GM23338 (cell line): ENCODE results near the gene TRMT10B. TPM values are rescaled to one million over a fixed set of nuclear protein-coding genes. Genes with fewer than 3 reads are reported as not detected.

Source experiments
- ATAC-seq: fragments of 200-7000 bp; cut with Tn5 transposase; 3 replicates; pipeline ENCODE4 v1.9.1; 2020
- DNase-seq: peaks from one replicate; pipeline ENCODE4 v3.0.0-alpha.2; 2015; ENCODE audit warnings: low spot score
- H2AFZ ChIP-seq: fragments of 200-600 bp; sonication (generic); 2 replicates; pipeline ENCODE4 v1.8.0; 2016; ENCODE audit warnings: antibody characterized with exemption, mild to moderate bottlenecking, moderate library complexity
- H3F3A ChIP-seq: fragments of 200-600 bp; sonication (generic); replicated peaks from 2 replicates; pipeline ENCODE4 v1.8.0; 2017; ENCODE audit warnings: antibody characterized with exemption, mixed run types, low read depth
- H3K27ac ChIP-seq: fragments of 200-600 bp; sonication (generic); 2 replicates; pipeline ENCODE4 v1.6.1; 2016; ENCODE audit warnings: low read depth
- H3K27me3 ChIP-seq: fragments of 200-600 bp; sonication (generic); 2 replicates; pipeline ENCODE4 v1.8.0; 2016; ENCODE audit warnings: mild to moderate bottlenecking, mixed run types, moderate library complexity; ENCODE audit not compliant: insufficient read depth
- H3K36me3 ChIP-seq: fragments of 200-600 bp; sonication (generic); 2 replicates; pipeline ENCODE4 v1.8.0; 2016; ENCODE audit warnings: mild to moderate bottlenecking; ENCODE audit not compliant: insufficient read depth
- H3K4me1 ChIP-seq: fragments of 200-600 bp; sonication (generic); 2 replicates; pipeline ENCODE4 v1.8.0; 2016; ENCODE audit warnings: mild to moderate bottlenecking, moderate library complexity; ENCODE audit not compliant: insufficient read depth
- H3K4me2 ChIP-seq: fragments of 200-600 bp; sonication (generic); 2 replicates; pipeline ENCODE4 v1.7.1; 2017; ENCODE audit warnings: mixed run types
- H3K4me3 ChIP-seq: fragments of 200-600 bp; sonication (generic); 2 replicates; pipeline ENCODE4 v1.6.1; 2016; ENCODE audit warnings: mixed run types
- H3K79me2 ChIP-seq: fragments of 200-600 bp; sonication (generic); replicated peaks from 2 replicates; pipeline ENCODE4 v1.8.0; 2017; ENCODE audit warnings: mild to moderate bottlenecking; ENCODE audit not compliant: insufficient read depth
- H3K9me2 ChIP-seq: fragments of 200-600 bp; sonication (generic); 2 replicates; pipeline ENCODE4 v1.8.0; 2017; ENCODE audit not compliant: insufficient read depth
- H4K20me1 ChIP-seq: fragments of 200-600 bp; sonication (generic); replicated peaks from 2 replicates; pipeline ENCODE4 v1.8.0; 2017; ENCODE audit warnings: mild to moderate bottlenecking; ENCODE audit not compliant: insufficient read depth
- H3K27ac Mint-ChIP-seq: 2 replicates; pipeline ENCODE4 v1.8.0; 2020; ENCODE audit warnings: inconsistent platforms, mild to moderate bottlenecking, moderate library complexity, mixed read lengths
- H3K27me3 Mint-ChIP-seq: 3 replicates; pipeline ENCODE4 v1.8.0; 2022; ENCODE audit warnings: low read depth, mild to moderate bottlenecking, moderate library complexity, mixed read lengths, inconsistent platforms; ENCODE audit not compliant: insufficient read depth, poor library complexity
- H3K36me3 Mint-ChIP-seq: 3 replicates; pipeline ENCODE4 v1.8.0; 2021; ENCODE audit warnings: low read depth, mild to moderate bottlenecking, inconsistent platforms, moderate library complexity, mixed read lengths
- H3K4me1 Mint-ChIP-seq: 3 replicates; pipeline ENCODE4 v1.8.0; 2020; ENCODE audit warnings: mild to moderate bottlenecking, inconsistent platforms, mixed read lengths
- H3K4me3 Mint-ChIP-seq: 3 replicates; pipeline ENCODE4 v1.8.0; 2021; ENCODE audit warnings: moderate library complexity, mild to moderate bottlenecking, inconsistent platforms, mixed read lengths
- H3K9me3 Mint-ChIP-seq: 3 replicates; pipeline ENCODE4 v1.8.0; 2020; ENCODE audit warnings: moderate library complexity, mild to moderate bottlenecking, inconsistent platforms, mixed read lengths
- CREB1 ChIP-seq: fragments of 250-450 bp; sonication (Bioruptor Pico); IDR thresholded peaks from 2 replicates; pipeline ENCODE4 v1.5.0; 2020; ENCODE audit warnings: low read depth, mild to moderate bottlenecking, moderate library complexity
- EZH2 ChIP-seq: fragments of 200-600 bp; sonication (generic); IDR thresholded peaks from one replicate; pipeline ENCODE4 v1.8.0; 2017; ENCODE audit warnings: antibody characterized with exemption, mild to moderate bottlenecking, low read depth; ENCODE audit not compliant: unreplicated experiment
- EZH2phosphoT487 ChIP-seq: fragments of 200-600 bp; sonication (generic); IDR thresholded peaks from one replicate; pipeline ENCODE4 v1.8.1; 2018; ENCODE audit warnings: antibody characterized with exemption; ENCODE audit not compliant: unreplicated experiment
- JUNB ChIP-seq: IDR thresholded peaks from one replicate; pipeline ENCODE4 v1.6.1; 2016; ENCODE audit warnings: antibody characterized with exemption; ENCODE audit not compliant: unreplicated experiment
- NANOG ChIP-seq: IDR thresholded peaks from 2 replicates; pipeline ENCODE4 v1.6.1; 2016; ENCODE audit warnings: antibody characterized with exemption, borderline replicate concordance
- POLR2AphosphoS5 ChIP-seq: IDR thresholded peaks from 2 replicates; pipeline ENCODE4 v1.6.1; 2016; ENCODE audit warnings: antibody characterized with exemption, low read depth
- ZNF114 ChIP-seq: fragments of 250-450 bp; sonication (Bioruptor Pico); IDR thresholded peaks from 2 replicates; pipeline ENCODE4 v1.5.0; 2020; ENCODE audit warnings: mild to moderate bottlenecking, moderate library complexity
- ZNF331 ChIP-seq: fragments of 250-450 bp; sonication (Bioruptor Pico); IDR thresholded peaks from 2 replicates; pipeline ENCODE4 v1.5.0; 2020; ENCODE audit warnings: low read depth, mild to moderate bottlenecking, moderate library complexity
- long read RNA-seq: library from polyadenylated mRNA; unstranded; transcript quantifications from one replicate; pipeline ENCODE4 v2.0.0, GENCODE V29; 2020; ENCODE audit not compliant: unreplicated experiment
- polyA plus RNA-seq: library from polyadenylated mRNA; unstranded; fragments of >200 nt; fragmentation: Nextera tagmentation; extraction: Ambion mirVana; gene quantifications from 2 replicates; pipeline ENCODE4 v1.2.1, GENCODE V29; 2016
- total RNA-seq: library from RNA; depleted of rRNA; stranded (reverse); fragments of >200 nt; shearing (Covaris generic); gene quantifications from 2 replicates; pipeline ENCODE4 v1.2.3, GENCODE V29; 2014; rRNA removed
- TF ChIP-seq, protein P1 (sequence below): IDR thresholded peaks from one replicate; pipeline ENCODE4 v1.6.1; 2018; ENCODE audit warnings: antibody characterized with exemption; ENCODE audit not compliant: unreplicated experiment
- TF ChIP-seq, protein P2 (sequence below): fragments of 250-450 bp; sonication (Bioruptor Pico); IDR thresholded peaks from 2 replicates; pipeline ENCODE4 v1.5.0; 2020; ENCODE audit warnings: mild to moderate bottlenecking, moderate library complexity
- TF ChIP-seq, protein P3 (sequence below): IDR thresholded peaks from 2 replicates; pipeline ENCODE4 v1.6.1; 2016; ENCODE audit warnings: antibody characterized with exemption

The TRMT10B gene, protein sequence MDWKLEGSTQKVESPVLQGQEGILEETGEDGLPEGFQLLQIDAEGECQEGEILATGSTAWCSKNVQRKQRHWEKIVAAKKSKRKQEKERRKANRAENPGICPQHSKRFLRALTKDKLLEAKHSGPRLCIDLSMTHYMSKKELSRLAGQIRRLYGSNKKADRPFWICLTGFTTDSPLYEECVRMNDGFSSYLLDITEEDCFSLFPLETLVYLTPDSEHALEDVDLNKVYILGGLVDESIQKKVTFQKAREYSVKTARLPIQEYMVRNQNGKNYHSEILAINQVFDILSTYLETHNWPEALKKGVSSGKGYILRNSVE
- total RNA-seq, result 3.1 and 3.4 TPM in 2 replicates
- polyA plus RNA-seq, result 10.8 and 12.2 TPM in 2 replicates
- long read RNA-seq, partial matches to known transcripts, result 3 of 11 reads
- long read RNA-seq, other reads (novel, unspliced or antisense), result 4 of 11 reads

DNA sequence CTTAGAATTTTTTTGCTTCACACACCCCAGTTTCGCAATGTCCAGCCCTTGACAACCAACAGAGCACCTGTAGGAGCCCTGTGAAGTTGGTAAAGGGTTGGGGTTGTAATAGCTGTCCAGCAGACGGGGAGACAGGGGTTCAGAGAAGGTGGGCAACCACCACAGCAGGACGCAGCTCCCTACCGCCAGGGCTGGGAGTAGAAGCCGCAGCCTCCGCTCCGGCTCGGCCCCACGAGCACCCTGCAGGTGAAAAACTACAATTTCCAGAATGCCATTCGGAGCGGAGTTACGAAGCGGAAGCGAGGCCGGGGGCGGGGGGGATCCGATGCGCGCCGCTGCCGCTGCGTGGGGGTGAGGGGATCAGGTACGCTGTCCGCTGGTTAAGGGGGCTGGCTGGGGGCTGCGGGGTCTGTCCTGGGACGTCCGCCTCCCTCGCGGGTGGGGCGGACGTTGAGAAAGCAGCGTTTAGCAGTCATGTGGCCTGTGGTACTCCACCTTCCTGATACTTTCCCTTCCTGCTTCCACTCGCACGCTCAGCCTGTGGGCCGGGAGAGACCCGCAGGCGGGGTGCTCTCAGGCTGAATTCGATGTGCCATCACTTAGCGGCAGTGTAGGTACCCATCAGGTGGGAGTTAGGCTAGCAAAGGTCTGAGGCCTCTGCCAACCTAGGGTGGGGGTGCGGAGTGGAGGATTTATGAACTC is at the start of gene TRMT10B:
Gene TRMT10B, plus strand, starts transcription at position 317 of the 702 bp plus-strand sequence. CDS start 8,127 bp downstream, outside the sequence.
- ATAC-seq, result peak; percentile 95
- peaks cover 7% of the 10 kb centered on the region for H3K27me3 Mint-ChIP-seq
- peak within 1 kb of the TSS; percentile 69; the same call in 1 of the 2 replicates for H3K27ac Mint-ChIP-seq
- DNase-seq, result peak; percentile 93
- Histone ChIP-seq H3K79me2 (0 out of 2 replicates have a peak, but pooled peaks cover 3% of the 10 kb centered on the region), H4K20me1 (peaks cover 3% of the 10 kb centered on the region; the same call in 1 of the 2 replicates), H3K4me1 (peaks cover 6% of the 10 kb centered on the region; the same call in 1 of the 2 replicates), H3K4me2 (peak within 1 kb of the TSS; percentile 99), H3K27me3 (no peaks in the 10 kb centered on the region), H3K9me2 (peaks cover 6% of the 10 kb centered on the region; the same call in 1 of the 2 replicates), H3K27ac (no peak within 1 kb of the TSS), H3K36me3 (no peaks in the 10 kb centered on the region), H3K4me3 (peak within 1 kb of the TSS; percentile 95), H3F3A (no peaks in the 10 kb centered on the region), H2AFZ (peak within 1 kb of the TSS; percentile 100)
- peaks cover 9% of the 10 kb centered on the region; the same call in 2 of the 3 replicates for H3K4me1 Mint-ChIP-seq
- TF ChIP-seq, protein P1, sequence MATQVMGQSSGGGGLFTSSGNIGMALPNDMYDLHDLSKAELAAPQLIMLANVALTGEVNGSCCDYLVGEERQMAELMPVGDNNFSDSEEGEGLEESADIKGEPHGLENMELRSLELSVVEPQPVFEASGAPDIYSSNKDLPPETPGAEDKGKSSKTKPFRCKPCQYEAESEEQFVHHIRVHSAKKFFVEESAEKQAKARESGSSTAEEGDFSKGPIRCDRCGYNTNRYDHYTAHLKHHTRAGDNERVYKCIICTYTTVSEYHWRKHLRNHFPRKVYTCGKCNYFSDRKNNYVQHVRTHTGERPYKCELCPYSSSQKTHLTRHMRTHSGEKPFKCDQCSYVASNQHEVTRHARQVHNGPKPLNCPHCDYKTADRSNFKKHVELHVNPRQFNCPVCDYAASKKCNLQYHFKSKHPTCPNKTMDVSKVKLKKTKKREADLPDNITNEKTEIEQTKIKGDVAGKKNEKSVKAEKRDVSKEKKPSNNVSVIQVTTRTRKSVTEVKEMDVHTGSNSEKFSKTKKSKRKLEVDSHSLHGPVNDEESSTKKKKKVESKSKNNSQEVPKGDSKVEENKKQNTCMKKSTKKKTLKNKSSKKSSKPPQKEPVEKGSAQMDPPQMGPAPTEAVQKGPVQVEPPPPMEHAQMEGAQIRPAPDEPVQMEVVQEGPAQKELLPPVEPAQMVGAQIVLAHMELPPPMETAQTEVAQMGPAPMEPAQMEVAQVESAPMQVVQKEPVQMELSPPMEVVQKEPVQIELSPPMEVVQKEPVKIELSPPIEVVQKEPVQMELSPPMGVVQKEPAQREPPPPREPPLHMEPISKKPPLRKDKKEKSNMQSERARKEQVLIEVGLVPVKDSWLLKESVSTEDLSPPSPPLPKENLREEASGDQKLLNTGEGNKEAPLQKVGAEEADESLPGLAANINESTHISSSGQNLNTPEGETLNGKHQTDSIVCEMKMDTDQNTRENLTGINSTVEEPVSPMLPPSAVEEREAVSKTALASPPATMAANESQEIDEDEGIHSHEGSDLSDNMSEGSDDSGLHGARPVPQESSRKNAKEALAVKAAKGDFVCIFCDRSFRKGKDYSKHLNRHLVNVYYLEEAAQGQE, result no peak
- TF ChIP-seq, protein P2, sequence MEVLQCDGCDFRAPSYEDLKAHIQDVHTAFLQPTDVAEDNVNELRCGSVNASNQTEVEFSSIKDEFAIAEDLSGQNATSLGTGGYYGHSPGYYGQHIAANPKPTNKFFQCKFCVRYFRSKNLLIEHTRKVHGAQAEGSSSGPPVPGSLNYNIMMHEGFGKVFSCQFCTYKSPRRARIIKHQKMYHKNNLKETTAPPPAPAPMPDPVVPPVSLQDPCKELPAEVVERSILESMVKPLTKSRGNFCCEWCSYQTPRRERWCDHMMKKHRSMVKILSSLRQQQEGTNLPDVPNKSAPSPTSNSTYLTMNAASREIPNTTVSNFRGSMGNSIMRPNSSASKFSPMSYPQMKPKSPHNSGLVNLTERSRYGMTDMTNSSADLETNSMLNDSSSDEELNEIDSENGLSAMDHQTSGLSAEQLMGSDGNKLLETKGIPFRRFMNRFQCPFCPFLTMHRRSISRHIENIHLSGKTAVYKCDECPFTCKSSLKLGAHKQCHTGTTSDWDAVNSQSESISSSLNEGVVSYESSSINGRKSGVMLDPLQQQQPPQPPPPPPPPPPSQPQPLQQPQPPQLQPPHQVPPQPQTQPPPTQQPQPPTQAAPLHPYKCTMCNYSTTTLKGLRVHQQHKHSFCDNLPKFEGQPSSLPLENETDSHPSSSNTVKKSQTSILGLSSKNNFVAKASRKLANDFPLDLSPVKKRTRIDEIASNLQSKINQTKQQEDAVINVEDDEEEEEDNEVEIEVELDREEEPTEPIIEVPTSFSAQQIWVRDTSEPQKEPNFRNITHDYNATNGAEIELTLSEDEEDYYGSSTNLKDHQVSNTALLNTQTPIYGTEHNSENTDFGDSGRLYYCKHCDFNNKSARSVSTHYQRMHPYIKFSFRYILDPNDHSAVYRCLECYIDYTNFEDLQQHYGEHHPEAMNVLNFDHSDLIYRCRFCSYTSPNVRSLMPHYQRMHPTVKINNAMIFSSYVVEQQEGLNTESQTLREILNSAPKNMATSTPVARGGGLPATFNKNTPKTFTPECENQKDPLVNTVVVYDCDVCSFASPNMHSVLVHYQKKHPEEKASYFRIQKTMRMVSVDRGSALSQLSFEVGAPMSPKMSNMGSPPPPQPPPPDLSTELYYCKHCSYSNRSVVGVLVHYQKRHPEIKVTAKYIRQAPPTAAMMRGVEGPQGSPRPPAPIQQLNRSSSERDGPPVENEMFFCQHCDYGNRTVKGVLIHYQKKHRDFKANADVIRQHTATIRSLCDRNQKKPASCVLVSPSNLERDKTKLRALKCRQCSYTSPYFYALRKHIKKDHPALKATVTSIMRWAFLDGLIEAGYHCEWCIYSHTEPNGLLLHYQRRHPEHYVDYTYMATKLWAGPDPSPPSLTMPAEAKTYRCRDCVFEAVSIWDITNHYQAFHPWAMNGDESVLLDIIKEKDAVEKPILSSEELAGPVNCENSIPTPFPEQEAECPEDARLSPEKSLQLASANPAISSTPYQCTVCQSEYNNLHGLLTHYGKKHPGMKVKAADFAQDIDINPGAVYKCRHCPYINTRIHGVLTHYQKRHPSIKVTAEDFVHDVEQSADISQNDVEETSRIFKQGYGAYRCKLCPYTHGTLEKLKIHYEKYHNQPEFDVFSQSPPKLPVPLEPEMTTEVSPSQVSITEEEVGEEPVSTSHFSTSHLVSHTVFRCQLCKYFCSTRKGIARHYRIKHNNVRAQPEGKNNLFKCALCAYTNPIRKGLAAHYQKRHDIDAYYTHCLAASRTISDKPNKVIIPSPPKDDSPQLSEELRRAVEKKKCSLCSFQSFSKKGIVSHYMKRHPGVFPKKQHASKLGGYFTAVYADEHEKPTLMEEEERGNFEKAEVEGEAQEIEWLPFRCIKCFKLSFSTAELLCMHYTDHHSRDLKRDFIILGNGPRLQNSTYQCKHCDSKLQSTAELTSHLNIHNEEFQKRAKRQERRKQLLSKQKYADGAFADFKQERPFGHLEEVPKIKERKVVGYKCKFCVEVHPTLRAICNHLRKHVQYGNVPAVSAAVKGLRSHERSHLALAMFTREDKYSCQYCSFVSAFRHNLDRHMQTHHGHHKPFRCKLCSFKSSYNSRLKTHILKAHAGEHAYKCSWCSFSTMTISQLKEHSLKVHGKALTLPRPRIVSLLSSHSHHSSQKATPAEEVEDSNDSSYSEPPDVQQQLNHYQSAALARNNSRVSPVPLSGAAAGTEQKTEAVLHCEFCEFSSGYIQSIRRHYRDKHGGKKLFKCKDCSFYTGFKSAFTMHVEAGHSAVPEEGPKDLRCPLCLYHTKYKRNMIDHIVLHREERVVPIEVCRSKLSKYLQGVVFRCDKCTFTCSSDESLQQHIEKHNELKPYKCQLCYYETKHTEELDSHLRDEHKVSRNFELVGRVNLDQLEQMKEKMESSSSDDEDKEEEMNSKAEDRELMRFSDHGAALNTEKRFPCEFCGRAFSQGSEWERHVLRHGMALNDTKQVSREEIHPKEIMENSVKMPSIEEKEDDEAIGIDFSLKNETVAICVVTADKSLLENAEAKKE (CRISPR knock-in tag), result no peak
- 0 out of 2 replicates have a peak, but pooled peaks have one; percentile 33 for TF ChIP-seq CREB1 (CRISPR knock-in tag)
- TF ChIP-seq POLR2AphosphoS5, result peak; percentile 77
- TF ChIP-seq, protein P3, sequence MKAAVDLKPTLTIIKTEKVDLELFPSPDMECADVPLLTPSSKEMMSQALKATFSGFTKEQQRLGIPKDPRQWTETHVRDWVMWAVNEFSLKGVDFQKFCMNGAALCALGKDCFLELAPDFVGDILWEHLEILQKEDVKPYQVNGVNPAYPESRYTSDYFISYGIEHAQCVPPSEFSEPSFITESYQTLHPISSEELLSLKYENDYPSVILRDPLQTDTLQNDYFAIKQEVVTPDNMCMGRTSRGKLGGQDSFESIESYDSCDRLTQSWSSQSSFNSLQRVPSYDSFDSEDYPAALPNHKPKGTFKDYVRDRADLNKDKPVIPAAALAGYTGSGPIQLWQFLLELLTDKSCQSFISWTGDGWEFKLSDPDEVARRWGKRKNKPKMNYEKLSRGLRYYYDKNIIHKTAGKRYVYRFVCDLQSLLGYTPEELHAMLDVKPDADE, result peak; percentile 62
- no peak for TF ChIP-seq NANOG
- TF ChIP-seq ZNF114 (CRISPR knock-in tag), result no peak
- no peak for TF ChIP-seq EZH2
- TF ChIP-seq EZH2phosphoT487, result no peak
- TF ChIP-seq JUNB, result no peak
- no peak for TF ChIP-seq ZNF331
- H3K36me3 Mint-ChIP-seq, result peaks cover 5% of the 10 kb centered on the region; the same call in 1 of the 3 replicates
- peaks cover 6% of the 10 kb centered on the region; the same call in 2 of the 3 replicates for H3K9me3 Mint-ChIP-seq
- peak within 1 kb of the TSS; percentile 95 for H3K4me3 Mint-ChIP-seq
